ENCODE results near the gene CACNB2.

CACNB2 gene

GRCh38 chr10:18278181-18278580 lies 138.0 kb downstream of the CACNB2 start:
- Mint-ChIP-seq H3K27me3 (ENCODE audit: low read depth, poor library complexity) (no peaks in the 10 kb centered on the region), H3K27ac (no peak overlapping the region), H3K4me1 (no peaks in the 10 kb centered on the region), H3K9me3 (no peaks in the 10 kb centered on the region), H3K36me3 (ENCODE audit: low read depth) (no peaks in the 10 kb centered on the region), H3K4me3 (no peak overlapping the region)
- DNase-seq = no peak
- no peak for TF ChIP-seq CTCF (IDR thresholded peaks at IDR 0.05)

- DNase-seq = no peak
- Mint-ChIP-seq H3K36me3 (ENCODE audit: low read depth) (no peaks in the 10 kb centered on the region), H3K27me3 (ENCODE audit: low read depth, poor library complexity) (no peaks in the 10 kb centered on the region), H3K4me1 (no peaks in the 10 kb centered on the region), H3K4me3 (no peak overlapping the region), H3K27ac (no peak overlapping the region), H3K9me3 (no peaks in the 10 kb centered on the region)
- TF ChIP-seq CTCF (IDR thresholded peaks at IDR 0.05) = no peak
These were observed 138.9 kb downstream of the CACNB2 start for GRCh38 chr10:18279173-18279572.

- DNase-seq = no peak
- Mint-ChIP-seq H3K4me1 (no peaks in the 10 kb centered on the region), H3K36me3 (ENCODE audit: low read depth) (no peaks in the 10 kb centered on the region), H3K4me3 (no peak overlapping the region), H3K9me3 (no peaks in the 10 kb centered on the region), H3K27me3 (ENCODE audit: low read depth, poor library complexity) (no peaks in the 10 kb centered on the region), H3K27ac (no peak overlapping the region)
- TF ChIP-seq CTCF (IDR thresholded peaks at IDR 0.05) = no peak
These were observed 141.9 kb downstream of the CACNB2 start for GRCh38 chr10:18282094-18282493.

- Mint-ChIP-seq H3K27me3 (ENCODE audit: low read depth, poor library complexity) (peaks cover 6% of the 10 kb centered on the region), H3K4me1 (no peaks in the 10 kb centered on the region), H3K9me3 (no peaks in the 10 kb centered on the region), H3K36me3 (ENCODE audit: low read depth) (no peaks in the 10 kb centered on the region), H3K27ac (no peak overlapping the region), H3K4me3 (no peak overlapping the region)
- DNase-seq = no peak
- no peak for TF ChIP-seq CTCF (IDR thresholded peaks at IDR 0.05)
These were observed 150.6 kb downstream of the CACNB2 start for GRCh38 chr10:18290651-18291313.

GRCh38 chr10:18293536-18294510 lies 153.6 kb downstream of the CACNB2 start:
- peaks cover 7% of the 10 kb centered on the region for H3K27me3 Mint-ChIP-seq (ENCODE audit: low read depth, poor library complexity)
- H3K4me1 Mint-ChIP-seq = no peaks in the 10 kb centered on the region
- no peaks in the 10 kb centered on the region for H3K9me3 Mint-ChIP-seq
- H3K4me3 Mint-ChIP-seq = no peak overlapping the region
- no peak for DNase-seq
- no peaks in the 10 kb centered on the region for H3K36me3 Mint-ChIP-seq (ENCODE audit: low read depth)
- no peak for TF ChIP-seq CTCF (IDR thresholded peaks at IDR 0.05)
- H3K27ac Mint-ChIP-seq = no peak overlapping the region
